Measurements from ENCODE around the gene PTEN. TPM values are rescaled to one million over a fixed set of nuclear protein-coding genes. Genes with fewer than 3 reads are reported as not detected.
"Not testable (repeated sequence)": the region's sequence is repeated elsewhere in the genome, so short reads cannot be mapped to it uniquely, and the experiment has no call there.

Gene PTEN
- total RNA-seq, 4 donors from 2014 or later: 143 to 224 (median 171) TPM

GRCh38 chr10:87868277-87868676 lies 4.9 kb downstream of the PTEN start:
- Histone ChIP-seq H3K4me1 (peaks cover 0 to 48% (median 24%) of the 10 kb centered on the region in 4 donors), H3K27ac (peak overlapping the region; percentile 12 to 98 (median 92))
- 8 to 16% methylated on average over 1 of the region's 1 CpG for WGBS, 2 donors

GRCh38 chr10:87869139-87869538 lies 5.7 kb downstream of the PTEN start:
- not testable (repeated sequence) for H3K9me3 ChIP-seq; H3K27me3 ChIP-seq; H3K36me3 ChIP-seq; DNase-seq (ENCODE audit: low spot score in 2 of 2)
- 73 to 74% methylated on average over 9 of the region's 9 CpGs for WGBS, 2 donors
- Histone ChIP-seq H3K4me1 (peaks cover 0 to 56% (median 31%) of the 10 kb centered on the region in 4 donors), H3K4me3 (peak overlapping the region; percentile 62 to 92 (median 88)), H3K27ac (peak overlapping the region in 2 of 4 donors; percentile 88 to 98)

More at GRCh38 chr10:87868277-87868676, 4.9 kb downstream of the PTEN start:
- Histone ChIP-seq H3K36me3 (no peaks in the 10 kb centered on the region), H3K9me3 (no peaks in the 10 kb centered on the region), H3K4me3 (peak overlapping the region; percentile 62 to 92 (median 88)), H3K27me3 (no peaks in the 10 kb centered on the region)
- DNase-seq (ENCODE audit: low spot score in 2 of 2): no peak
- TF ChIP-seq CTCF (IDR thresholded peaks at IDR 0.05): no peak
- no peak for TF ChIP-seq EP300 (IDR thresholded peaks at IDR 0.05)
- no peak for TF ChIP-seq POLR2A (IDR thresholded peaks at IDR 0.05)

- H3K4me1 ChIP-seq: peaks cover 0 to 65% (median 32%) of the 10 kb centered on the region in 4 donors
- TF ChIP-seq EP300 (IDR thresholded peaks at IDR 0.05) (no peak), POLR2A (IDR thresholded peaks at IDR 0.05) (no peak), CTCF (IDR thresholded peaks at IDR 0.05) (no peak)
- WGBS, 2 donors: 70 to 72% methylated on average over 3 of the region's 3 CpGs
- no peak for DNase-seq (ENCODE audit: low spot score in 2 of 2)
- peak overlapping the region in 3 of 4 donors; percentile 1 to 98 (median 88) for H3K27ac ChIP-seq
- H3K4me3 ChIP-seq: peak overlapping the region in 2 of 4 donors; percentile 85 to 90
- H3K36me3 ChIP-seq: no peaks in the 10 kb centered on the region
- no peaks in the 10 kb centered on the region for H3K9me3 ChIP-seq
- no peaks in the 10 kb centered on the region for H3K27me3 ChIP-seq
Measured at GRCh38 chr10:87869773-87870551, 6.5 kb downstream of the PTEN start.

- H3K4me1 ChIP-seq: peaks cover 0 to 92% (median 42%) of the 10 kb centered on the region in 4 donors
Measured at GRCh38 chr10:87872828-87873227, 9.4 kb downstream of the PTEN start.

GRCh38 chr10:87873656-87874055 lies 10.2 kb downstream of the PTEN start:
- Histone ChIP-seq H3K9me3 (no peaks in the 10 kb centered on the region), H3K27ac (peak overlapping the region in 2 of 4 donors; percentile 3 to 61), H3K4me3 (peak overlapping the region in 1 of 4 donors; percentile 10), H3K36me3 (peaks cover 0 to 8% (median 0%) of the 10 kb centered on the region in 3 donors), H3K4me1 (peaks cover 0 to 97% (median 45%) of the 10 kb centered on the region in 4 donors), H3K27me3 (no peaks in the 10 kb centered on the region)
- no peak for DNase-seq (ENCODE audit: low spot score in 2 of 2)
- 29 to 46% methylated on average over 2 of the region's 2 CpGs for WGBS, 2 donors
- TF ChIP-seq EP300 (IDR thresholded peaks at IDR 0.05) (no peak), CTCF (IDR thresholded peaks at IDR 0.05) (no peak)

More at GRCh38 chr10:87872828-87873227, 9.4 kb downstream of the PTEN start:
- DNase-seq (ENCODE audit: low spot score in 2 of 2): no peak
- Histone ChIP-seq H3K4me3 (no peak overlapping the region), H3K27me3 (no peaks in the 10 kb centered on the region), H3K27ac (peak overlapping the region in 1 of 4 donors; percentile 61), H3K36me3 (no peaks in the 10 kb centered on the region), H3K9me3 (no peaks in the 10 kb centered on the region)
- no peak for TF ChIP-seq CTCF (IDR thresholded peaks at IDR 0.05)
- TF ChIP-seq EP300 (IDR thresholded peaks at IDR 0.05): no peak
- TF ChIP-seq POLR2A (IDR thresholded peaks at IDR 0.05): no peak
- WGBS, 2 donors: 92 to 96% methylated on average over 6 of the region's 6 CpGs
